Activated T-cell treated with anti-CD3 and anti-CD28 coated beads for 1 hour (primary cell): ENCODE data around the gene C22orf39.
"Not testable (repeated sequence)": the region's sequence is repeated elsewhere in the genome, so short reads cannot be mapped to it uniquely, and the experiment has no call there.

Experiments
- DNase-seq: peaks from one replicate; pipeline ENCODE4 v3.0.0-alpha.2; 2020; ENCODE audit warnings: low read depth

Gene C22orf39

DNA sequence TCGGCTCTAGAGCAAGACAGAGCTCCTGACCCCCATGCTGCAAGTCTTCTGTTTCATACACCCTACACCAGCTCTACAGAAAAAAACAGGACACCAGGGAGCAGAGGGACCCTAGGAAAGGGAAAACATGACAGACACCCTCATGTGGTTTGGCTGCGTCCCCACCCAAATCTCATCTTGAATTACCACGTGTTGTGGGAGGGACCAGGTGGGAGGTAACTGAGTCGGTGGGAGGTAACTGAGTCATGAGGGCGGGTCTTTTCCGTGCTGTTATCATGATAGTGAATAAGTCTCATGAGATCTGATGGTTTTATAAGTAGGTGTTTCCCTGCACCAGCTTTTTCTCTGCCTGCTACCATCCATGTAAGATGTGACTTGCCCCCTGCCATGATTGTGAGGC lies 6.6 kb upstream of the C22orf39 start:
- DNase-seq: no peak

DNA sequence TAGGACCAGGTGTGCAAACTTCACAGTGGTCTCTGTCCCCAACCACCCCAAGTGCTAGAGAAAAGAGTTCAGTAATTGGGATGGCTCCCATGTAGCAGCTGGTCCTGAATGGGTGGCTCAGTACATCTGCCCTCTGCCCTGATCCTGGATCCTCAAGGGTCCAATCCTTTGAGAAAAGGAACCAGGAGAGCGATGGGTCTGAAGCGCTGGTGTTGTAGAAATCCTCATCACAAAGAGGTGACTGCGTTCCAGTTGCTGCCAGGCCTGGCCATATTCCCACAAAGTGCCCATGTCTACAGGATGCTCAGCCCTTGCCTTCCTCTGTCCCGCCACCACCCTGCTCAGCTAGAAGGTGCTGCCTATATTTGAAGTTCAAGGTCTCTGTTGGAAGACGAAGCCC lies 6.2 kb upstream of the C22orf39 start:
- DNase-seq: no peak

DNA sequence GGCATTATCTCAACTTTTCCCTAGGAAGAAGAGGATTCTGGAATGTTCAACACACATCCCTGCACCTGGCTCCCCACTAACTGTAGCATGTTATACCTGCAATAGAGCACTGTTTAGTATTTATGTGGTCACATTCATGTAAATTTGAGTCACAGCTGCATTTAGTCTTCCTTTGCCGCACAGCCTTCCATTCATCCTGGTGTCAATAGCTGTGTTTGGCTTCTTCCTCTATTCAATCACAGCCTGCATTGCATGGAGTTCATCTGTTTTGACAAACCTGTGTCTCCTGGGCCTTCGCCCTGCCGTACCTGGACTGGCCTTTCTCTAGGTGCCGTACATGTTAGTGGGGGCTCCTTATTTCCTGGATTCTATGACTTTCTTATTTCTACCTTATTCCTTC lies 4.1 kb upstream of the C22orf39 start:
- no peak for DNase-seq

DNA sequence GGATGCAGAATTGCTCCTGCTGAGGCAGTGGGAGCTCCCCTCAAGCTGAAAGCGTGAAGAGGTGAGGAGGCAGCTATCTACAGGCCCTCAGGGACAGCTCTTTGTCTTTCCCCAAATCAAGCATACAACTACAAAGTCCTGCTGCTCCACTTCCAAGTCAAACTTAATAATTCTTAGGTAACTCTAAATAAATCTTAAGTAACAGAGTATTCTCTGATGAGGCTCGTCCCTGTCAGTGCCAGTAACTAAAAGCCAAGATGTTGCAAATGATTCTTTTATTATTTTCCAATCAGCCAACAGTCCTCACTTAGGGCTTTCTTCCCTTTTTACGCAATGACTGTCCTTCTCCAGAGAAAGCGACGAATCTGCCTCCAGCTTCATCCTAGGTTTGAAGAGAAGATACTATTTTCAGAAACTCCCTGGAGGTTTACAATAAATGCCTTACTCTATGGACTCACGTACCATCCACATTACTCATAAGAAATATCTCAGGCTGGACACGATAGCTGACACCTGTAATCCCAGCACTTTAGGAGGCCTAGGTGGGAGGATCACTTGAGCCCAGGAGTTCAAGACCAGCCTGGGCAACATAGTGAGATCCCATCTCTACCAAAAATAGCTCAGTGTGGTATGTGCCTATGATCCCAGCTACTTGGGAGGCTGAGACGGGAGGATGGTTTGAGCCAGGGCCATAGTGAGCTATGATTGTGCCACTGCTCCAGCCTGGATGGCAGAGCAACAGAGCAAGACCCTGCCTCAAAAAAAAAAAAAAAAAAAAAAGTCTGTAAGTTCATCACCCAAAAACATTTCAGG lies 3.1 kb upstream of the C22orf39 start:
- no peak for DNase-seq

DNA sequence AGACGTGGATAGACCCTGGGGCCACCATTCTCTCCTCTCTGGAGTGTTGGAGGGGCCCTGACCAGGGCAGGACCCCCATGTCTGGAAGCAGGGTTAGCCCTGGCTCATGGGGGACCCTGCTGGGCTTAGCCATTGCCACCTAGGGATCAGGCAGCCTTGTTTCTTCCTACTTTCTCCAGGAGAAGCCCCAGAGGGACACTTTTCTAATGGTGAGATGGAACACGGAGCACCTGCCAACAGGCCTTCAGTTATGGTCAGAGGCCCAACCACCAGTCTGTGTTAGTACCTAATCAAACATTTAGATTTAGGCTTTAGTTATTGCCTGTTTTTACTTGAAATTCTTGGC lies 1.9 kb upstream of the C22orf39 start:
- DNase-seq: no peak

DNA sequence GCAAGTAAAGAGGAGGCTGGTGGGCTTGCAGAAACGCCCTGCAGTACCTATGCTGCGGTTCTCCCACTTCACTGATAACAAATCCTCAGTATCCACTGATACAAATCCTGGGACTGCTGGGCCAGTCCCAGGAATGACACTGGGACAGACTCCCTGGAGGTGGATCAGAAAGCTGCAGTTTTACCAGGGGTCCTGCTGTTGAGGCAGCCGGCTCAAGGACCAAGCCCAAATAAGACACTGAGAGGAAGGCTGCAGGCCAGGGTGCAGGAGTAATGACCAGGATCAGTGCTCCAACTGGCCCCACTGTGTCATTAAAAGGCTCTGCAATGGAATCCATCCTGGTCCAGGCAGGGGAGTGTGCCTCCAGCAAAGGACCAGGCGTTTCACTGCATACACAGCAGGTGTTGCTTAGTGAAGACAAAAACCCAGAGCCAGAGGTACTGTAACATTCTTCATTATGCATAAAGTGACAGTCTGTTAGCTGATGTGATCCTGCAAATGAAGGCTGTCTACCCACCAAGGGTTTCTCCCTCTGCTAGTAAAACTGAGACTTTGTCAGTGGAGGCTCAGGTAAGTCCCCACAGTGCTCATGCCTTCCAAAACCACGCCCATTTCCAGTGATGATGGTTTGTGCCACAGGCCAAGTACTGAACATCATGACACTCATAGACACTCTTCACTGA lies 1.4 kb upstream of the C22orf39 start:
- DNase-seq: no peak

DNA sequence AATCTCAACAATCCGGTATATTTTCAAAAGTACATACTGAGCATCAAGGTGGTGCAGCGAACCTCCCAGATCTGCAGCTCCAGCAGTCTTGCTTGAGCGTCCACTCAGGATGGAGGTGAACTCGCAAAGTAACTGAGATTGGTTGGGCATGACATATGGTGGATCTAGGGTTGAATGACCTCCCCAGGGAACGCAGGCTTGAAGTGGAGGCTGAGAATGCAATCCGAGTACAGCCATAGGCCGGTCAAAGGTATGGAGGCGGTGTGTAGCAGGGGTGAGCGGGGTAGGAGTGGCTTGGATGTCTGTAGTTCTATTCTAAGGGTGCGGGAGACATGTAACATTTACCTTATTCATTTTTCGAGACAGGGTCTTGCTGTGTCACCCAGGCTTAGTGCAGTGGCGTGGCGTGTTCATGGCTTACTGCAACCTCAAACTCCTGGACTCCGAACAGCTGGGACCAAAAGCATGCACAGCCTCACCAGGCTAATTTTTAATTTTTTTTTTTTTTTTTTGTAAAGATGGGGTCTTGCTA lies 631 bp upstream of the C22orf39 start:
- DNase-seq: no peak

DNA sequence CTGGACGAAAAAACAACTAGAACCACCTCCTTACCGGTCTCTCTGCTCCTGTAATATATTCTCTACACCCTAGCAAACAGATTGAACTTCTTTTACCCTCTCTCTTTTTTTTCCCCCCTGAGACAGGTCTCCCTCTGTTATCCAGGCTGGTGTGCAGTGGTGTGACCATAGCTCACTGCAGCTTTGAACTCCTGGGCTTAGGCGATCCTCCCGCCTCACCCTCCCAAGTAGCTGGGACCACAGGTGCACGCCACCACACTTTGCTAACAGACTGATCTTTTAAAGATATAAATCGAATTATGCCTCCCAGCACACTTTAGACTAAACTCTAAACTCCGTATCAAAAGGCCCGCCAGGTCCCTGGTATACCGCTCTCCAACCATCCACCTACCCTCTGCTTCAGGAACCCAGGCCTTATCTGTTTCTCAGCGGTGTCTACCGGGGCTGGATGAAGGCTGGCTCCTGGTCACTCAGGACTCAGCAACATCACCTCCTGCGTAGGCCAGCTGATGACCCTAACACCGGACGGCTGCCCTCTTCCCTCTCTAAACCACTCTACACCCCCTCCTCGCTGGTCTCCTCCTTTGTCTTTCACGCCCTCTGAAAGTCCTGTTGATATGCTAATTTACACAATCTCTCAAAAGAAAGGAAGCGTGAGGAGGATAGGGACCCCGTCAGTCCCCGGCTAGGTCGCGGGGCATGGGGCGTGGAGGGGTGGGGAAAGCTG lies 745 bp downstream of the C22orf39 start:
- no peak for DNase-seq

DNA sequence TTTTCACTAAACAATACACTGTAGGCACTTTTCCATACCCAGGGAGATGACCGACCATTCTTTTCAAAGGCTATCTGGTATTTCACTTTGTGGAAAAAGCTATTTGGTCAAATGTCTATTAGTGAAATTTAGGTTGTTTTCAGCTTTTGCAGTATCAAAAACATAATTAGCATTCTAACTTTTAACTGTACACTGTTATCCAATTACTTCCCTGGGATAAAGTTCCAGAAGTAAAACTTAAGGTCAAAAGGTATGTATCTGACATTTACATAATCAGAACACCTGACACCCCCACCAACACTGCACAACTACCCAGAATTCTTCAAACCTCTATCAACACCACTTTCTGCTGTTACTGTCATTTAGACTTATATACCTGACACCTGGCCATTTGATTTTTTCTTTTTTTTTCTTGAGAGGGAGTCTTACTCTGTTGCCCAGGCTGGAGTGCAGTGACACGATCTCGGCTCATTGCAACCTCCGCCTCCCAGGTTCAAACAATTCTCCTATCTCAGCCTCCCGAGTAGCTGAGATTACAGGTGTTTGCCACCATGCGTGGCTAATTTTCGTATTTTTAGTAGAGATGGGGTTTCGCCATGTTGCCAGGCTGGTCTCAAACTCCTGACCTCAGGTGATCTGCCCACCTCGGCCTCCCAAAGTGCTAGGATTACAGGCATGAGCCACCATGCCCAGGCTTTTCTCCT lies 2.1 kb downstream of the C22orf39 start:
- DNase-seq: not testable (repeated sequence)

DNA sequence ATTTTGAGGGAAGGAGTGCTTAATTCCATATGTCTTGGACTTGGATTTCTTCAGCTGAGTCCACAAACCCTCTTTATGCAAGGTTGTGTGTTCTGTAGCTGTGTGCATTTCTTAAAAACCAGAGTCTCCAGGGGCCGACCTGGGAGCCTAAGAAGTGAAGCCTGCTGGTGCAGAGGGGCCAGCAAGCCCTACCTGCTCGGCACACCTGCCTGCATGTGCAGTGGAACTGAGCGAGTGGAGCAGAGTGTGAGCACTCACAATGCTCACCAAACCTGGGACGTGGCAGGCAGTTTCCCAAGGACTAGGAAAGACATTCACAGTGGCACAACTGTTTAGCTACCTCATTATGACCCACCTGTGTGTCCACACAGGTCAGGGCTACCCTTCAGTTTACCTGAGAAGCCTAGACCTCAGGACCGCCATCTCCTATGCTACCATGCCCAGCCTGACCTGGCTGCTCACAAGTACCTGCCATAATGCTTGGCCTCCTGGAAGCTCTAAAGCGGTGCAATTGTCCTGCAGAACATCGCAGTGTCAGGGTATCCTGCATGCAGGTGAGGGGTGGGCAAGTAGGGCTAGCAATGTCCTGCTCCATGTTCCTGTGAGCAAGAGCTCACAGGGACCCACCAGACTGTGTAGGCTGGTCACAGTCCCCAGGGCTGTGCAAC lies 3.8 kb downstream of the C22orf39 start:
- DNase-seq: no peak

DNA sequence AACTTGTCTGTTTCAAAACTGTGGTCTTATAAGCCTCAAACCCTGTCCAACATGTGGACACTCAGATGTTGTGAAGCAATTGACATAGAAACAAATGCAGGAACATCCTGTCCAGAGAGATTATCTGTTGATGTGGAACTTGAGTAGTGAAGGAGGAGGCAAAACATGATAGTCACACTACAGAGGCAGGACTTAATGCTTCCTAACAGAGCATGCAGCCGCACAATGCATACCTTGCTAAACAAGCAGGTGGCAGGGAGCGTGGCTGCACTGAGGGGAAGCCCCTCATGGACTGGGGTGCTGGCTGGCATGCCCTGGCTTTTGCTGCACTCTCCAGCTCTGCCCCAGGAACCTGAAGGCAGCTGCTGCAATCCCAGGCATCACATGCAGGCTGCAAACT lies 5.3 kb downstream of the C22orf39 start:
- no peak for DNase-seq

DNA sequence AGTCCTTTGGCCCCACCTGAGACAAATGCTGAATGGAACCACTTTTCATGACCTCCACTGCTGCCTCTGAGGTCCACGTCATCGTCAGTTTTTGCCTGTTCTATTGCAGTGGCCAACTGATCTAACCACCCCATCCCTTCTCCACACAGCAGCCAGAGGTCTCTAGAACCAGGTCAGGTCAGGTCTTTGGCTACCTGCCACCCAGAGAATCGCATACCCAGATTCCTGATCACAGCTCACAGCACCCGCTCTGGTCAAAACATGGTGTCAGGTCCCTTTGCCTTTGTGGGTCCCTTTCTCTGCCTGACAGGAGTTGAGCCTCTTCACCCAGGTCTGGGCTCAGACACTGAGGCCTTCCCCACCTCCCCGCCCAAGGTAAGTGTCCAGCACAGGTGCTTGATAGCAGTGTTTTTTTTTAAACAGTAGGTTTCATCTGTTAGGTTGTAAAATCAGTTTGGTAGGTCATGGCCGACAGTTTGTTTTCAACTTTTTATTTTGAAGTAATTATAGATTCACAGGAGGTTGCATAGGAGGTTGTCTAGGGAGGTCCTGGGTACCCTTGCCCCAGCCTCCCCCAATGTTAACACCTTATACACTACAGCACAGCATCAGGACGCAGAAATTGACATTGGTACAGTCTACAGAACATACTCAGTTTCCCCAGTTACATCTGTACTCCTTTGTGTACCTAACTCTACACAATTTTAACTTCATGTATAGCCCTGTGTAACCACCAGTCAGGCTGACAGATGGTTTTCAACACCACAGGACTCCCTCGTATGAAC lies 6.9 kb downstream of the C22orf39 start:
- DNase-seq: no peak

DNA sequence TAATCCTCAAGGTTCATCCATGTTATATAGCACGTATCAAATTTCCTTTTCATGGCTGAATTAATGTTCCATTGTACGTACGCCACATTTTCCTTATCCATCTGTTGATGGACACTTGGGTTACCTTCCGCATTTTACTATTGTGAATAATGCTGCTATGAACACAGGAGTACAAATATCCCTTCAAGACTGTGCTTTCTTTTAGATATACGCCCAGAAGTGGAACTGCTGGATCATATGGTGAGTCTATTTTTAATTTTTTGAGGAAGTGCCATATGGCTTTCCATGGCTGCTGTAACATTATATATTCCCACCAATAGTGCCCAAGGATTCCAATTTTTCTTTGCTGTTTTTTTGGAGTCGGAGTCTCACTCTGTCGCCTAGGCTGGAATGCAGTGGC lies 9.2 kb downstream of the C22orf39 start:
- no peak for DNase-seq

DNA sequence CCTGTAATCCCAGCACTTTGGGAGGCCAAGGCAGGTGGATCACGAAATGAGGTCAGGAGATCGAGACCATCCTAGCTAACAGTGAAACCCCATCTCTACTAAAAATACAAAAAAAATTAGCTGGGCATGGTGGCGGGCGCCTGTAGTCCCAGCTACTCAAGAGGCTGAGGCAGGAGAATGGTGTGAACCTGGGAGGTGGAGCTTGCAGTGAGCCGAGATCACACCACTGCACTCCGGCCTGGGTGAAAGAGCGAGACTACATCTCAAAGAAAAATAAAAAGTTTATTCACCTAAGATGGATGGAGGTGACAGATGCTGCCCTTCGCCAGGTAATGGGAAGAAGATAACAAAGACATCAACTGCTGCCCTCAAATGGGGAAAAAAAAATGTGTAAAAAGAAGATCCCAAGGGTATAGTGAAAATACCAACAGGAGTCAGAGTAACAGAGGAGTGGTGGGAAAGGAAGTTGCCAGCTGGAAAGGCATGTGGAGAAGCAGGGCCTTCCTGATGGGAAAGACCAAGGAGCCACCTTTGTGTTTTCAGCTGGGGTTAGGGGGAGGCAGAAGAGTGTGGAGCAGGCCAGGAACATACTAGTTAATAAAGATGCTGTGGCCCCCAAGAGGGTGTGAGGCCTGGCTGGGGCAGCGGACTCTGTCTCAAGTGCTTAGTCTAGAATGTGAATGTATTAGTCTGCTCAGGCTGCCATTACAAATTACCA lies 10.9 kb downstream of the C22orf39 start:
- not testable (repeated sequence) for DNase-seq

DNA sequence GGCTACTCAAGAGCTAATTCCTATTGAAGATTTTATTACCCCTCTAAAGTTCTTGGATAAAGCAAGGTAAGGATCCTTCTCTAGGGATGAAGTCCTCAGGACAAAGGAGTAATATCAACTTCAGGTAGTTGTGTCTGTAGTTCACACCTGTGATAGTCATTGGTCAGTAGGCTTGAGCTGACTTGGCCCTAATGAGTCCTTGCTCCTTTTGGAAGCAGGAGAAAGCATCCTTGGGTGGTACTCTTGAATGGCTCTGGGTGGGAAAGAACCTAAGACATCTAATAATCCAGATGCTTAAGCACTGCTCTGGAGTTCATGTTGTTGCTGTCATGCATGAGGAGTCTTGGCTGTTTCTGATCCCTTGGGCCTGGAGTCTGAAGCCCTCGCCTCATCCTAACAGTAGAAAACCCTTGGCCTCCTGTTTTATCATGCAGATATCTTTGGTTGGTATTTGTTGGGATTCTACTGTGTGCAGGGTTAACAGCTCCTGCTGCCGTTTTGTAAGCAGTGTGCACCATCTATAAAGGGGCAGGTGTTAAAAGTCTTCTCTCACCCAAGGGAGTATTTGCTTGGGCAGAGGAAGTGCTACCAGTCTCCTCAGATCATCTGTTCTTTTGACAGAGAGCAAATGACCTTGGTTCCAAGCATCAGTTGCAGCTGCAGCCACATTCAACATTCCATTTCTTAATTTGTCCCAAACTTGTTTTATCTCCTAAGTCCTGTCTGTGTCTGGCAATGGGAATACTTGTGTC lies 12.5 kb downstream of the C22orf39 start:
- no peak for DNase-seq

DNA sequence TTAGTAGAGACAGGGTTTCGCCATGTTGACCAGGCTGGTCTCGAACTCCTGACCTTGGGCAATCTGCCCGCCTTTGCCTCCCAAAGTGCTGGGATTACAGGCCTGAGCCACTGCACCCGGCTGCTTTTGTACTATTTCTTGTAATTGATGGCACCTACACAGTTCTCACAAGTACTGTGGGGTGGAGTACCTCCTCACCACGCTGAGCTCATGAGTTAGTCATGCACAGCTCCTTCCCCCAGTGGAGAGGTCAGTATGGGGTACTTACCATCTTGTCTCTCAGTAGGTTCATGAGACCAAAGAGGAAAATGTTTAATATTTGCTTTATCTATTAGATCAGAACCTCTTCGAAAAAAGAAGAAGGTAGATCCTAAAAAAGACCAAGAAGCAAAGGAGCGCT lies 13.1 kb downstream of the C22orf39 start:
- no peak for DNase-seq

DNA sequence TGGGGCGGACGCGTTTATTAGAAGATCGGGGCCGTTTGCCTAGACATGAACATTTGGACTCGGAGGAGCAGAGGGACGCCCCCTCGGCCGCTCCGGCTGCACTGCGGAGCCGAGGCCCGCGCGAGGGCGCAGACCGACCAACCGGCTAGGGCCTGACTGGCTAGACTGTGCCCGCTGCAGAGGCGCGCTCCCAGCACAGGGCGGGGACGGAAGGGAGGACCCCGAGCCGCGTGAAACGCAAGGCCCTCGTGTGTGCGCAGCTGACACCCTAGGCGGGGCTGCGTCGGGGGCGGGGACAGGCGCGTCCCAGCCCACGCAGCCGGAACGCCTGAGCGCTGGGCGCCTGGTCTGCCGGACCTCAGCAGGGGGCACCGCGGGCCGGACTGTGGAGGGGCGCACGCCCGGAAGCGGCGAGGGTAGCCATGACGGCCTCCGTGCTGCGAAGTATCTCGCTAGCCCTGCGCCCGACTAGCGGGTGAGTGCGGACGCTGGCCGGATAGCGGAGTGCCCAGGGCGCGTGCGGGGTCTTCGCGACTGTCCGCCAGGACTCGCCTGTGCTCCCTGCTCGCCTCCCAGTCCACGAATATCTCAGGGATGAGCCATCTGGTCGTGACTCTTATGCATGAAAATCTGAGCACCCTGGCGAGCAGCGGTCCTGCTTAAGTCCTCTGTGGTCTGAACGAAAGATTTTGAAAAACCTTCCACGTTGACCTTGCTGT lies 15.2 kb downstream of the C22orf39 start, which contains the start of gene MRPL40:
TSS of gene MRPL40 (plus strand) at position 413 of the 719 bp plus-strand sequence. CDS start at position 423, 10 bp downstream.
- peak; percentile 77 for DNase-seq

DNA sequence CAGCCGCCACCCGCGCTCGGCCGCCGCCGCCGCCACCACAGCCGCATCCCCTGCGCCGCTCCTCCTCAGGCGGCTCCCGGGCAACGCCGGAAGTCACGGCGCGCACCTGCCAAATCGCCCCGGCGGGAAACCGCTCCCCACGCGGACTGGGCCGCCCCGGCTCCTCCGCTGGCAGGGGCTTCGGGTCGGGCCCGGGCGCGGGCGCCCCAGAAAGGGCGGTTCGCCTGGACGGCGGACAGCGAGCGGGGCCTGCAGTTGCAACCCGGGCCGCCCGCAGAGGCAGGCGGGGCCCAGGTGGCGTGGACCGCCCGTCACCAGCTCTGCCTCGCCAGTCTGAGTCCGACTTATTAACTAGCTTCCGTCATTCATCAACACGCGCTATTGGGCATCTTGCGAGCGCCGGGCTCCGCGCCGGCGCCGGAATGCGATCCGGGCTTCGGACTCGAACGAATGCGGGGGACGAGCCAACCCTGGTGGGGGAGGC lies 15.8 kb downstream of the C22orf39 start, which contains the start of gene HIRA:
TSS of gene HIRA (minus strand) at position 85 of the 484 bp plus-strand sequence. CDS start 257 bp downstream, outside the sequence.
- DNase-seq: peak; percentile 79
